ENCODE measurements around the gene FSD1.
"Not testable (repeated sequence)": the region's sequence is repeated elsewhere in the genome, so short reads cannot be mapped to it uniquely, and the experiment has no call there.

Gene FSD1

DNA sequence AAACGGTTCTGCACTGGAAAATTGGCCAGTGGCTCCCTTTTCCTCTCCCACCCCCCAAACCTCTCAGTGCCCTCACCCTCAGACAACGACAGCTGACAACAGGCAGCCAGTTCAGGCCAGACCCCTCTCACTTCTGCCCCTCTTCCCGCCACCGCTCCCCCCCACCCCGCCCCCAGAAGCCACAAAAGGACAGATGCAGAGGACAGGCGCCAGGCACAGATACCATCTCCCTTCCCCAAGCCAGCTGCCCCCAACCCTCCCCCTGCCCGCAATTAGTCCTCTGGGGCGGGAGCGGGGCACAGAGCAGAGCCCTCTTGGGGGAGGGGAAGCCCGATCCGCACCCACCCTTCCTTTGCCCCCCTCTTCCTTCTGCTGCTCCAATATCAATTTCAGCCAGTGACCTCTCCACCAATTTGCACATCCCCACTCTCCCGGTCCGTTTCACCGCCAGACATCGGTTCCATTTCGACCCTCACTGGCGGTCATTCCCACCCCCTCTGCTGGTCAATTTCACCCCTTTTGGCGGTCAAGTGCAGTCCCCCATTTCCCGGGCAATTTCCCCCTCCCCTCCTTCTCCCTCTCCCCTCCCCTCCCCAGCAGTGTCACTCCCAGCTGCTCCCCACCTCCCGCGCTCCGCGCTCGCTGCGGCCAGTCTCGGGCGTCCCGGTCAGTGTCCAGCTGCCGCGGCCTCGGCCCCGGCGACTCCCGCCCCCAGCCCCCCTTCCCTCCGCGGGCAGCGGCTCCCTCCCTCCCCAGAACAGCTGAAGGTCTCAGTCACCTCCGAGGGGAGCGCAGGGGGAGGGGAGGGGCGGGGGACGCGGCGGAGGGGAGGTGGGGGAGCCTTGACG is 25.8 kb upstream of the FSD1 start, which contains the start of gene SHD:
TSS of gene SHD (plus strand) at position 848 of the 848 bp plus-strand sequence. CDS start 798 bp downstream, outside the sequence.
- TF ChIP-seq ZFX (IDR thresholded peaks at IDR 0.05) = no peak
- TF ChIP-seq, protein P1, sequence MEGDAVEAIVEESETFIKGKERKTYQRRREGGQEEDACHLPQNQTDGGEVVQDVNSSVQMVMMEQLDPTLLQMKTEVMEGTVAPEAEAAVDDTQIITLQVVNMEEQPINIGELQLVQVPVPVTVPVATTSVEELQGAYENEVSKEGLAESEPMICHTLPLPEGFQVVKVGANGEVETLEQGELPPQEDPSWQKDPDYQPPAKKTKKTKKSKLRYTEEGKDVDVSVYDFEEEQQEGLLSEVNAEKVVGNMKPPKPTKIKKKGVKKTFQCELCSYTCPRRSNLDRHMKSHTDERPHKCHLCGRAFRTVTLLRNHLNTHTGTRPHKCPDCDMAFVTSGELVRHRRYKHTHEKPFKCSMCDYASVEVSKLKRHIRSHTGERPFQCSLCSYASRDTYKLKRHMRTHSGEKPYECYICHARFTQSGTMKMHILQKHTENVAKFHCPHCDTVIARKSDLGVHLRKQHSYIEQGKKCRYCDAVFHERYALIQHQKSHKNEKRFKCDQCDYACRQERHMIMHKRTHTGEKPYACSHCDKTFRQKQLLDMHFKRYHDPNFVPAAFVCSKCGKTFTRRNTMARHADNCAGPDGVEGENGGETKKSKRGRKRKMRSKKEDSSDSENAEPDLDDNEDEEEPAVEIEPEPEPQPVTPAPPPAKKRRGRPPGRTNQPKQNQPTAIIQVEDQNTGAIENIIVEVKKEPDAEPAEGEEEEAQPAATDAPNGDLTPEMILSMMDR (conservative IDR thresholded peaks at IDR 0.05) = no peak
- no peak within 1 kb of the TSS for H3K27ac ChIP-seq

DNA sequence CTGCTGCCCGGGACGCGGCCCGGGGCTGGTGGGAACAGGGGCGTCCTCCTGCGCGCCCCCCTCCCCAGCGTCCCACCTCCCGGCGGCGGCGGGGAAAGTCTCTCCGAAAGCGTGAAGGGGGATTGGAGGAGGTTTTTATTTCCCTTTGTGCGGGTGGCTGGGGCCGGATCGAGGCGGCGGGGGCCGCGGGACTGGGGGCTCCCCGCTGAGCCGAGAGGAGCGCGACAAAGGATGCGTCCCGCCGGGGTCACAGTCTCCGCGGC is 25.2 kb upstream of the FSD1 start:
- TF ChIP-seq, protein P1 (conservative IDR thresholded peaks at IDR 0.05) = no peak
- no peak for TF ChIP-seq ZFX (IDR thresholded peaks at IDR 0.05)
- no peak overlapping the region for H3K27ac ChIP-seq

- TF ChIP-seq ZFX (IDR thresholded peaks at IDR 0.05) = no peak
- TF ChIP-seq, protein P1 (conservative IDR thresholded peaks at IDR 0.05) = no peak
These were observed 24.6 kb upstream of the FSD1 start for GRCh38 chr19:4279530-4280422.

DNA sequence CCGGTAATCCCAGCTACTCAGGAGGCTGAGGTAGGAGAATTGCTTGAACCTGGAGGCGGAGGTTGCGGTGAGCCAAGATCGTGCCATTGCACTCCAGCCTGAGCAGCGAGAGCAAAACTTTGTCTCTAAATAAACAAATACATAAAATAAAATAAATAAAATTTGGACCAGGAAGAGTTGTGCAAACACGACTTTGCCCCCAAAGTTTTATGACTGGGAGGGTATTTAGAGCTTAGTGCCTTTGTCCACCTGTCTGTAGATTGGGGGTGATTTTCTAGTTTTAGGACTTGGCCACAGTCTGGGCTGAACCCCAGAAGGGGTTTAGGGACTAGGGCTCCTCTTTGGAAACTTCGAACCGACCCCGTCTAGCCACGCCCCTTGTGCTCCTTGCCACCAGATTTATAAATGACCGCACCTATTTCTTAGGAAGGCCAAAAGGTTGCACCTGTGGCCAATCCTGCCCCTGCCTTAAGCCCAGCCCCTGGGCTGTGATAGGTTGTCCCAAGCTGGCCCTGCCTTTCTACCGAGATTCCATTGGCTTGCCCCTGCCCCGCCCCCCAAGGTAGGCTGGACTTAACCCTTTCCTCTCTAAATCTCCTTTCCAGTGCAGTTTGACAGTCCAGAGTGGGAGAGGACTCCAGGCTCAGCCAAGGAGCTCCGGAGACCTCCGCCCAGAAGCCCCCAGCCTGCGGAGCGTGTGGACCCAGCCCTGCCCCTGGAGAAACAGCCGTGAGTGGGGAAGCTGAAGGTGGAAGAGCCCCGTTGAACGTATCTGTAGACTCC is 20.0 kb upstream of the FSD1 start:
- no peak overlapping the region for H3K27ac ChIP-seq
- TF ChIP-seq, protein P1 (conservative IDR thresholded peaks at IDR 0.05) = no peak
- no peak for TF ChIP-seq ZFX (IDR thresholded peaks at IDR 0.05)

More at GRCh38 chr19:4279530-4280422, 24.6 kb upstream of the FSD1 start:
- H3K27ac ChIP-seq = no peak overlapping the region

GRCh38 chr19:4284974-4285373 is 19.4 kb upstream of the FSD1 start:
- TF ChIP-seq ZFX (IDR thresholded peaks at IDR 0.05) = no peak
- TF ChIP-seq, protein P1 (conservative IDR thresholded peaks at IDR 0.05) = no peak
- no peak overlapping the region for H3K27ac ChIP-seq

GRCh38 chr19:4286141-4286540 is 18.3 kb upstream of the FSD1 start:
- not testable (repeated sequence) for H3K27ac ChIP-seq

- no peak for TF ChIP-seq ZFX (IDR thresholded peaks at IDR 0.05)
- TF ChIP-seq, protein P1 (conservative IDR thresholded peaks at IDR 0.05) = no peak
These were observed 16.2 kb upstream of the FSD1 start for GRCh38 chr19:4288091-4288777.

More at GRCh38 chr19:4288091-4288777, 16.2 kb upstream of the FSD1 start:
- H3K27ac ChIP-seq = no peak overlapping the region

Data from C4-2B (cell line).